CD14-positive monocyte (primary cell): ENCODE results near the gene LYSMD3. TPM values are rescaled to one million over a fixed set of nuclear protein-coding genes. Genes with fewer than 3 reads are reported as not detected.
A peak's percentile ranks its signal among the peaks of the same experiment; 100 is the strongest.

Source experiments
- DNase-seq, 3 donors: peaks; one replicate each; pipeline ENCODE4 v3.0.0-alpha.2; 2011 to 2022
- H2AFZ ChIP-seq: 2 replicates; pipeline ENCODE4 v1.6.0; 2012; ENCODE audit warnings: mild to moderate bottlenecking, low read depth, low read length, inconsistent platforms; ENCODE audit not compliant: insufficient read depth, poor library complexity, severe bottlenecking
- H3K27ac ChIP-seq, 2 donors: 1 replicate in 1 of 2; 2 replicates in 1 of 2; pipeline ENCODE4 v1.5.1; 2012 to 2013; ENCODE audit warnings: low read length in 2 of 2, control low read depth in 1 of 2, inconsistent platforms in 1 of 2, low read depth in 1 of 2, mild to moderate bottlenecking in 1 of 2
- H3K27me3 ChIP-seq, 2 donors: one replicate each; pipeline versions ENCODE4 v1.6.0 to v1.6.1; 2011 to 2013; ENCODE audit warnings: low read length in 2 of 2; ENCODE audit not compliant: control insufficient read depth in 2 of 2, insufficient read depth in 2 of 2
- H3K36me3 ChIP-seq, 2 donors: replicated peaks in 1 of 2; 1 replicate in 1 of 2; 2 replicates in 1 of 2; pipeline versions ENCODE4 v1.5.1 to v1.6.1; 2012 to 2013; ENCODE audit warnings: low read length in 2 of 2, control low read depth in 1 of 2, inconsistent platforms in 1 of 2, mild to moderate bottlenecking in 1 of 2; ENCODE audit not compliant: insufficient read depth in 2 of 2, control insufficient read depth in 1 of 2
- H3K4me1 ChIP-seq, 2 donors: 1 replicate in 1 of 2; 2 replicates in 1 of 2; pipeline versions ENCODE4 v1.5.1 to v1.6.1; 2012 to 2013; ENCODE audit warnings: low read length in 2 of 2, control low read depth in 1 of 2, inconsistent platforms in 1 of 2, mild to moderate bottlenecking in 1 of 2, moderate library complexity in 1 of 2; ENCODE audit not compliant: insufficient read depth in 2 of 2, control insufficient read depth in 1 of 2
- H3K4me2 ChIP-seq: replicated peaks from 2 replicates; pipeline ENCODE3; 2012; ENCODE audit warnings: low read length, moderate library complexity, mild to moderate bottlenecking; ENCODE audit not compliant: poor library complexity, severe bottlenecking; ENCODE audit errors: extremely low read depth
- H3K4me3 ChIP-seq, 3 experiments: fragments of 200-600 bp in 1 of 3; sonication (generic) in 1 of 3; replicated peaks in 1 of 3; 1 replicate in 2 of 3; 2 replicates in 1 of 3; pipeline ENCODE4 v1.5.1; 2011 to 2013; ENCODE audit warnings: low read length in 3 of 3, mild to moderate bottlenecking in 3 of 3, control low read depth in 2 of 3, low read depth in 2 of 3, inconsistent platforms in 1 of 3, moderate library complexity in 1 of 3
- H3K79me2 ChIP-seq: 2 replicates; pipeline ENCODE4 v1.6.0; 2012; ENCODE audit warnings: mild to moderate bottlenecking, control low read depth, inconsistent platforms, low read length, moderate library complexity; ENCODE audit not compliant: insufficient read depth
- H3K9ac ChIP-seq: 2 replicates; pipeline ENCODE4 v1.6.0; 2017; ENCODE audit warnings: low read length, mild to moderate bottlenecking; ENCODE audit not compliant: insufficient read depth, poor library complexity, severe bottlenecking
- H3K9me3 ChIP-seq, 2 donors: replicated peaks in 1 of 2; 1 replicate in 1 of 2; 2 replicates in 1 of 2; pipeline versions ENCODE4 v1.5.1 to v1.6.1; 2012 to 2013; ENCODE audit warnings: low read length in 2 of 2, control low read depth in 1 of 2; ENCODE audit not compliant: control insufficient read depth in 1 of 2, insufficient read depth in 1 of 2
- H4K20me1 ChIP-seq: 2 replicates; pipeline ENCODE4 v1.6.0; 2012; ENCODE audit warnings: mild to moderate bottlenecking, low read length, control low read depth, moderate library complexity; ENCODE audit not compliant: insufficient read depth
- H3K27ac Mint-ChIP-seq, 7 donors: one replicate each; pipeline ENCODE4 v1.8.0; 2020; ENCODE audit warnings: mild to moderate bottlenecking in 7 of 7, mixed read lengths in 7 of 7, moderate library complexity in 6 of 7, inconsistent platforms in 2 of 7
- H3K27me3 Mint-ChIP-seq, 3 donors: one replicate each; pipeline ENCODE4 v1.8.0; 2021 to 2022; ENCODE audit warnings: low read depth in 3 of 3, mild to moderate bottlenecking in 3 of 3, mixed read lengths in 3 of 3, moderate library complexity in 3 of 3, inconsistent platforms in 1 of 3
- H3K36me3 Mint-ChIP-seq, 2 donors: one replicate each; pipeline ENCODE4 v1.8.0; 2020; ENCODE audit warnings: mixed read lengths in 2 of 2, inconsistent platforms in 1 of 2, mild to moderate bottlenecking in 1 of 2
- H3K4me1 Mint-ChIP-seq: one replicate; pipeline ENCODE4 v1.8.0; 2020; ENCODE audit warnings: mild to moderate bottlenecking, mixed read lengths
- H3K4me3 Mint-ChIP-seq, 2 donors: one replicate each; pipeline ENCODE4 v1.8.0; 2020; ENCODE audit warnings: mild to moderate bottlenecking in 2 of 2, mixed read lengths in 2 of 2, moderate library complexity in 1 of 2
- H3K9me3 Mint-ChIP-seq, 7 donors: one replicate each; pipeline ENCODE4 v1.8.0; 2020 to 2022; ENCODE audit warnings: mixed read lengths in 7 of 7, mild to moderate bottlenecking in 6 of 7, moderate library complexity in 6 of 7, inconsistent platforms in 2 of 7
- WGBS: methylation state at CpG from one replicate; pipeline ENCODE4 v1.1.5; 2013; ENCODE audit warnings: missing lambda C conversion rate; ENCODE audit not compliant: insufficient coverage; 5-methylcytosine and 5-hydroxymethylcytosine counted together
- intact Hi-C, 2 donors: fragments of 100-400 bp; cut with micrococcal nuclease; formaldehyde crosslinking; loops; one replicate each; pipeline versions ENCODE4 v1.15.0 to v1.15.1; 2023
- polyA plus RNA-seq, 3 donors: library from polyadenylated mRNA; depleted of rRNA in 1 of 3; unstranded in 2 of 3; stranded (reverse) in 1 of 3; fragments of 300-500 nt in 2 of 3; fragments of >200 nt in 1 of 3; fragmentation: Illumina TruSeq in 2 of 3; gene quantifications; 1 replicate in 2 of 3; 2 replicates in 1 of 3; pipeline ENCODE4 v1.2.3, GENCODE V29; 2012 to 2021
- TF ChIP-seq, protein P1 (sequence below): fragments of 200-600 bp; IDR thresholded peaks from one replicate; pipeline ENCODE4 v1.8.0; 2022; ENCODE audit warnings: antibody characterized with exemption, mild to moderate bottlenecking

The LYSMD3 gene
- polyA plus RNA-seq, 3 donors, result 6.0 to 12.1 (median 8.4) TPM

DNA sequence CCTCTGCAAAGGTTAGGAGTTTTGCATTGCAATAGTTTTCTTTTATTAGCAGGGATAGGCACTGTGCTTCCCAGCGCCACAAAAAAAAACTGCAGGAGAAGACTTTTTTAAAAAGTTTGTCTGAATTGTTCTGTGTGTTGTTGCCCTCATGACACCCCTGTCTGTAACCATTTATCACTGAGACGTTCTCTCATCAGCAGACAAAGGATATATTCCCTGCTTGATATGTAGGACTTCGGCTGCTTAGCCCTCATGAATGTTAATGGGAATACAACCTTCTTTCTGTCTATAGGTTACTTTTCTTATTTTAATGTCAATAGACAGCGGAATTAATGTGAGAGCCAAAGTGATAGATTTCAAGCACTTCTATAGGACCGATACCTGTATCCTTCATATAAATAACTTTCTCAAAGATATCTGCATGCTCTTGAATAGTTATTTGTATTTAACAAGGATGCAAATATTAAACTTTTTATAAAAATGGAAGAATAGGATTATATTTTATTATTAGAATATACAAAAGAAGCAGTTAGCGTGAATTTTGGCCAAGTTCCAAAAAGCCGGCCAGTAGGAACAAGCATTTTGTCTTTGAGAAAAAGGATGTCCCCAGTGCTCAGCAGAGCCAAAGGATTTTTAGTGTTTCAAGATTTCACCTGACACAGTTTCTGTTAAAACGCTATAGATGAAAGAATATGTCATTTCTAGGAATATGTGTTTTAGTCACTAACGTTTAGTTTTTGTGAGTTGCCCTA lies 1.5 kb upstream of the LYSMD3 start:
- H3K27me3 Mint-ChIP-seq, result peaks cover 3 to 5% (median 4%) of the 10 kb centered on the region in 3 donors
- intact Hi-C loops, result no loop called here
- no peaks in the 10 kb centered on the region for H3K9me3 ChIP-seq
- no peaks in the 10 kb centered on the region for H4K20me1 ChIP-seq
- H2AFZ ChIP-seq, result no peak overlapping the region
- H3K4me3 ChIP-seq, result peak overlapping the region in 1 of 3 experiments; percentile 97
- TF ChIP-seq, protein P1, sequence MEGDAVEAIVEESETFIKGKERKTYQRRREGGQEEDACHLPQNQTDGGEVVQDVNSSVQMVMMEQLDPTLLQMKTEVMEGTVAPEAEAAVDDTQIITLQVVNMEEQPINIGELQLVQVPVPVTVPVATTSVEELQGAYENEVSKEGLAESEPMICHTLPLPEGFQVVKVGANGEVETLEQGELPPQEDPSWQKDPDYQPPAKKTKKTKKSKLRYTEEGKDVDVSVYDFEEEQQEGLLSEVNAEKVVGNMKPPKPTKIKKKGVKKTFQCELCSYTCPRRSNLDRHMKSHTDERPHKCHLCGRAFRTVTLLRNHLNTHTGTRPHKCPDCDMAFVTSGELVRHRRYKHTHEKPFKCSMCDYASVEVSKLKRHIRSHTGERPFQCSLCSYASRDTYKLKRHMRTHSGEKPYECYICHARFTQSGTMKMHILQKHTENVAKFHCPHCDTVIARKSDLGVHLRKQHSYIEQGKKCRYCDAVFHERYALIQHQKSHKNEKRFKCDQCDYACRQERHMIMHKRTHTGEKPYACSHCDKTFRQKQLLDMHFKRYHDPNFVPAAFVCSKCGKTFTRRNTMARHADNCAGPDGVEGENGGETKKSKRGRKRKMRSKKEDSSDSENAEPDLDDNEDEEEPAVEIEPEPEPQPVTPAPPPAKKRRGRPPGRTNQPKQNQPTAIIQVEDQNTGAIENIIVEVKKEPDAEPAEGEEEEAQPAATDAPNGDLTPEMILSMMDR, result no peak
- peaks cover 15 to 33% of the 10 kb centered on the region in 2 donors for H3K4me1 ChIP-seq
- H3K27ac Mint-ChIP-seq, result no peak overlapping the region
- peaks cover 26% of the 10 kb centered on the region for H3K4me1 Mint-ChIP-seq
- peak overlapping the region; percentile 86 for H3K4me2 ChIP-seq
- H3K4me3 Mint-ChIP-seq, result no peak overlapping the region
- no peak overlapping the region for H3K9ac ChIP-seq
- H3K9me3 Mint-ChIP-seq, result no peaks in the 10 kb centered on the region
- H3K36me3 ChIP-seq, result no peaks in the 10 kb centered on the region
- H3K27me3 ChIP-seq, result no peaks in the 10 kb centered on the region
- H3K79me2 ChIP-seq, result peaks cover 34% of the 10 kb centered on the region
- H3K27ac ChIP-seq, result no peak overlapping the region
- no peak for DNase-seq
- WGBS, result 100% methylated on average over 1 of the region's 9 CpGs
- peaks cover 2 to 5% of the 10 kb centered on the region in 2 donors for H3K36me3 Mint-ChIP-seq

DNA sequence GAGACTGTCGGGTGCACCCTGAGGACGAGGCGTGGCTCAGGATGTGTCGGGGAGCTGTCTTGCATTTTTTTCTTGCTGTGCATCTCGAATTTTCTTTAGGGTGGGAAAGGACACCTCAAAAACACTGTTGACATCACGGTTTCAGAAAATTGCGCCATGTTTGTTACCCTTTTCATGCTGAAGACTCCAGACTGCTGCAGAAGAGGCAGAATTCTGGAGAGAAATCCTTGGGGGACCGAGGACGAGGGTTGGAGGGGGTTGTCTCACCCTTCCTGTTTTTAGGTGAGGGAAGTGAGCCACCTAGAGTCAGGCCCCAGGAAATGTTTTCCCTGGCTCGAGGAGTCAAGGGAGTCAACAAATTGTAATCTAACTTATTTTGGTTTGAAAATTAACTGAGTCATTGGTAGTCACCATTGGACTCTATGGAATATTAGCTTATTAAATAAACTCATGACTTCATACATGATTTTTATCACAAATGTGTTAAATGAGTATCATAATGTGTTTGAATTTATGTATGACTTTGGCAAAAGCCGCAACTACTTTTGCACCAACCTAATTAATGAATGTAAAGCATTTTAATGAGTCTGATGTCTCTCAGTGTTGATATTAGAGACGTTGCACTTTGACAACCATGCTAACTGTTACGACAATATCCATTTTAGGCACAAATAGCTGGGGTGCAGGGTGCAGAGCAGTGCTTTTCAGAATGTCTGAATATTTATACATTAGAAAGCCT lies 724 bp upstream of the LYSMD3 start:
- peak overlapping the region; percentile 86 for H3K4me2 ChIP-seq
- intact Hi-C loops, result loop anchor here (2.0 to 10.0 kb wide), 4 partner anchors 53 to 118 kb away; no protein-coding TSS in a partner anchor
- no peaks in the 10 kb centered on the region for H3K9me3 ChIP-seq
- H3K9ac ChIP-seq, result peak overlapping the region; percentile 94
- H4K20me1 ChIP-seq, result no peaks in the 10 kb centered on the region
- DNase-seq, result peak in 2 of 3 donors; percentile 66 to 74
- peak overlapping the region; percentile 75 to 97 (median 89) for H3K4me3 ChIP-seq
- peak overlapping the region; percentile 95 for H2AFZ ChIP-seq
- no peaks in the 10 kb centered on the region for H3K9me3 Mint-ChIP-seq
- H3K27me3 Mint-ChIP-seq, result peaks cover 0 to 3% (median 2%) of the 10 kb centered on the region in 3 donors
- H3K4me1 ChIP-seq, result peaks cover 15 to 34% of the 10 kb centered on the region in 2 donors
- H3K36me3 Mint-ChIP-seq, result peaks cover 4 to 10% of the 10 kb centered on the region in 2 donors
- H3K79me2 ChIP-seq, result peaks cover 40% of the 10 kb centered on the region
- peak overlapping the region; percentile 80 to 96 for H3K27ac ChIP-seq
- TF ChIP-seq, protein P1, result peak; percentile 69
- peak overlapping the region; percentile 92 to 99 (median 98) for H3K27ac Mint-ChIP-seq
- peaks cover under 1 to 4% of the 10 kb centered on the region in 2 donors for H3K36me3 ChIP-seq
- H3K4me3 Mint-ChIP-seq, result peak overlapping the region; percentile 98 to 99
- peaks cover 26% of the 10 kb centered on the region for H3K4me1 Mint-ChIP-seq
- WGBS, result 12% methylated on average over 10 of the region's 13 CpGs
- no peaks in the 10 kb centered on the region for H3K27me3 ChIP-seq
